NB4 (cell line): Measurements from ENCODE around the gene CTDP1.

Experiments
- MYC ChIP-seq: IDR thresholded peaks from 2 replicates; pipeline ENCODE4 v1.6.1; 2011; ENCODE audit warnings: low read depth, low read length
- TF ChIP-seq, protein P1 (sequence below): IDR thresholded peaks from one replicate; pipeline ENCODE4 v1.5.1; 2012; ENCODE audit warnings: low read depth, low read length

DNA sequence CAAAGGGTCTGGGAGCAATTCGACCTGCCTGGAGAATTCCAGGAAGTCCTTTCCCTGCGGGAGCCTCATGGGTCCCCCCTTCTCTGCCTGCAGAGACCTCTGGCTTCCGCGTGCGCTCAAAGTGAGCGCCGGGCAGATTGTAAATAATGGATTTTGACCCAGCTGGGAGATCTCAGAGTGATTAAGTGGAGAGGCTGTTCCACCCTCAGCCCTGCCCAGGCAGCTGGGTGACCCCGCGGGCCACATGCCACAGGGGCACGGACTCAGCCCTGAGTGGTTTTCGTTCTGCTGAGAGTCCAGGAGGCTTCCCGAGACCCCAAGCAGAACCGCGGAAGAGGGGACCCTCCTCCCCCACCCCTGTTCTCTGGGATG is 119.4 kb downstream of the CTDP1 start:
- TF ChIP-seq, protein P1, sequence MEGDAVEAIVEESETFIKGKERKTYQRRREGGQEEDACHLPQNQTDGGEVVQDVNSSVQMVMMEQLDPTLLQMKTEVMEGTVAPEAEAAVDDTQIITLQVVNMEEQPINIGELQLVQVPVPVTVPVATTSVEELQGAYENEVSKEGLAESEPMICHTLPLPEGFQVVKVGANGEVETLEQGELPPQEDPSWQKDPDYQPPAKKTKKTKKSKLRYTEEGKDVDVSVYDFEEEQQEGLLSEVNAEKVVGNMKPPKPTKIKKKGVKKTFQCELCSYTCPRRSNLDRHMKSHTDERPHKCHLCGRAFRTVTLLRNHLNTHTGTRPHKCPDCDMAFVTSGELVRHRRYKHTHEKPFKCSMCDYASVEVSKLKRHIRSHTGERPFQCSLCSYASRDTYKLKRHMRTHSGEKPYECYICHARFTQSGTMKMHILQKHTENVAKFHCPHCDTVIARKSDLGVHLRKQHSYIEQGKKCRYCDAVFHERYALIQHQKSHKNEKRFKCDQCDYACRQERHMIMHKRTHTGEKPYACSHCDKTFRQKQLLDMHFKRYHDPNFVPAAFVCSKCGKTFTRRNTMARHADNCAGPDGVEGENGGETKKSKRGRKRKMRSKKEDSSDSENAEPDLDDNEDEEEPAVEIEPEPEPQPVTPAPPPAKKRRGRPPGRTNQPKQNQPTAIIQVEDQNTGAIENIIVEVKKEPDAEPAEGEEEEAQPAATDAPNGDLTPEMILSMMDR, result no peak
- no peak for TF ChIP-seq MYC
